GM21825 (cell line): Measurements from ENCODE around the gene PCNA.

ENCODE experiments used
- ATAC-seq: cut with Tn5 transposase; IDR thresholded peaks from one replicate; pipeline ENCODE4 v1.9.1; 2021; ENCODE audit warnings: mild to moderate bottlenecking, moderate library complexity; ENCODE audit not compliant: unreplicated experiment

PCNA gene

GRCh38 chr20:5143851-5144250 is 24.1 kb upstream of the PCNA start:
- ATAC-seq, result no peak

GRCh38 chr20:5141615-5142014 is 21.9 kb upstream of the PCNA start:
- no peak for ATAC-seq

GRCh38 chr20:5140195-5140594 is 20.4 kb upstream of the PCNA start:
- ATAC-seq, result no peak

- no peak for ATAC-seq
Measured at GRCh38 chr20:5136096-5136495, 16.3 kb upstream of the PCNA start.

GRCh38 chr20:5135363-5136012 is 15.7 kb upstream of the PCNA start:
- no peak for ATAC-seq

- ATAC-seq, result no peak
Measured at GRCh38 chr20:5133998-5134397, 14.2 kb upstream of the PCNA start.

- no peak for ATAC-seq
Measured at GRCh38 chr20:5131502-5131901, 11.7 kb upstream of the PCNA start.

- no peak for ATAC-seq
Measured at GRCh38 chr20:5128886-5129285, 9.1 kb upstream of the PCNA start.

- ATAC-seq, result no peak
Measured at GRCh38 chr20:5127859-5128424, 8.2 kb upstream of the PCNA start.

GRCh38 chr20:5127204-5127858 is 7.6 kb upstream of the PCNA start:
- ATAC-seq, result peak; percentile 32

- peak; percentile 86 for ATAC-seq
Measured at GRCh38 chr20:5126512-5127203, 6.9 kb upstream of the PCNA start, which contains the start of gene CDS2. Gene CDS2, plus strand, starts transcription at chr20:5127008. Its CDS starts 85 bp downstream, at chr20:5127093.

- ATAC-seq, result no peak
Measured at GRCh38 chr20:5122873-5123260, 3.1 kb upstream of the PCNA start.

- no peak for ATAC-seq
Measured at GRCh38 chr20:5120185-5120476, 373 bp upstream of the PCNA start.

- ATAC-seq, result no peak
Measured at GRCh38 chr20:5119143-5119434, 669 bp downstream of the PCNA start.

GRCh38 chr20:5118220-5119142 is 1.3 kb downstream of the PCNA start:
- ATAC-seq, result no peak

GRCh38 chr20:5116875-5117274 is 2.9 kb downstream of the PCNA start:
- ATAC-seq, result no peak

GRCh38 chr20:5114403-5114802 is 5.4 kb downstream of the PCNA start:
- ATAC-seq, result no peak

- ATAC-seq, result no peak
Measured at GRCh38 chr20:5113615-5113986, 6.2 kb downstream of the PCNA start.

- no peak for ATAC-seq
Measured at GRCh38 chr20:5109276-5109675, 10.5 kb downstream of the PCNA start.

- ATAC-seq, result no peak
Measured at GRCh38 chr20:5104479-5104878, 15.3 kb downstream of the PCNA start.

GRCh38 chr20:5100684-5101347 is 18.9 kb downstream of the PCNA start:
- ATAC-seq, result no peak
